ENCODE results near the gene PTPN4. TPM values are rescaled to one million over a fixed set of nuclear protein-coding genes. Genes with fewer than 3 reads are reported as not detected.

PTPN4 gene
- total and polyA plus RNA-seq, 7 donors, result 2.1 to 35.4 (median 17.3) TPM

DNA sequence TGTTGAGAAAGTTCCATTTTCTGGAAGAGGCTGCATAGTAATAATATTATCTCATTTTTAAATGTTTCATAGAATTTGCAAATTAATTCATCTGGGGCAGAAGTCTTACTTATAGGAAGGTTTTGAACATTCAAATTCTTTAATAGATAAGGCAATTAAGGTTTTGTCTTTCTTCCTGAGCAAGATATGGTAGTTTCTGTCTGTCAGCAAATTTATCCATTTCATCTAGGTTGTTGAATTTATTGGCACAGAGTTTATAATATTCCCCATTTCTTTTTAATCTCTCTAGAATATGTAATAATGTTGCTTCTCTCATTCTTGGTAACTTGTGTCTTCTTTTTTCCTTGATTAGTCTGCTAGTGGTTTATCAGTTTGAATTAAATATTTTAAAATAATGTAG, 163.0 kb downstream of the PTPN4 start:
- ATAC-seq (no peak), DNase-seq (no peak)
- TF ChIP-seq, protein P1, sequence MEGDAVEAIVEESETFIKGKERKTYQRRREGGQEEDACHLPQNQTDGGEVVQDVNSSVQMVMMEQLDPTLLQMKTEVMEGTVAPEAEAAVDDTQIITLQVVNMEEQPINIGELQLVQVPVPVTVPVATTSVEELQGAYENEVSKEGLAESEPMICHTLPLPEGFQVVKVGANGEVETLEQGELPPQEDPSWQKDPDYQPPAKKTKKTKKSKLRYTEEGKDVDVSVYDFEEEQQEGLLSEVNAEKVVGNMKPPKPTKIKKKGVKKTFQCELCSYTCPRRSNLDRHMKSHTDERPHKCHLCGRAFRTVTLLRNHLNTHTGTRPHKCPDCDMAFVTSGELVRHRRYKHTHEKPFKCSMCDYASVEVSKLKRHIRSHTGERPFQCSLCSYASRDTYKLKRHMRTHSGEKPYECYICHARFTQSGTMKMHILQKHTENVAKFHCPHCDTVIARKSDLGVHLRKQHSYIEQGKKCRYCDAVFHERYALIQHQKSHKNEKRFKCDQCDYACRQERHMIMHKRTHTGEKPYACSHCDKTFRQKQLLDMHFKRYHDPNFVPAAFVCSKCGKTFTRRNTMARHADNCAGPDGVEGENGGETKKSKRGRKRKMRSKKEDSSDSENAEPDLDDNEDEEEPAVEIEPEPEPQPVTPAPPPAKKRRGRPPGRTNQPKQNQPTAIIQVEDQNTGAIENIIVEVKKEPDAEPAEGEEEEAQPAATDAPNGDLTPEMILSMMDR (IDR thresholded peaks at IDR 0.05), result no peak
- Histone ChIP-seq H3K9me3 (no peaks in the 10 kb centered on the region), H3K4me1 (no peaks in the 10 kb centered on the region), H3K36me3 (ENCODE audit: insufficient read depth in 1 of 2, low read depth in 1 of 2) (no peaks in the 10 kb centered on the region), H3K27ac (no peak overlapping the region), H3K4me3 (no peak overlapping the region), H3K27me3 (ENCODE audit: insufficient read depth in 3 of 3, low read length in 2 of 3) (no peaks in the 10 kb centered on the region)
- intact Hi-C loops (cut with DNase I), result no loop called here

DNA sequence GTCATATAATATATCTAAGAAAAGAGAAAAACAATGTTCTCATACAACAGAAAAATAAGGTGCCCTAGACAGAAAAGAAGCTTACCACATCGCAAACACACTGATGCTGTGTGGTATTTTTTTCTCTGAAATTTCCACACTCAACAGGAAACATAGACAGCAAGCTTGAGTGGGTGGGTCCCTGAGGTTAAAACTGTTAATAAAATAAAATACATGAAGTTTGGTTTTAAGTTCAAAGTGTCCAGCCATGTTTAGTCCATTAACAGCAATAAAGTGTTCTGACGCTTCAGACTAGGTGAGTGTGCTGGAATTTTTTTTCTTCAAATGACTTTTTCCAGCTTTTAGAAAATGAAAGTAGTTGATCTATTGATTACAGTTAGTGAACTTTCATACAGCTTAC, 169.8 kb downstream of the PTPN4 start:
- no peak overlapping the region for H3K4me3 ChIP-seq
- no peak overlapping the region for H3K27ac ChIP-seq
- intact Hi-C loops (cut with DNase I), result no loop called here

DNA sequence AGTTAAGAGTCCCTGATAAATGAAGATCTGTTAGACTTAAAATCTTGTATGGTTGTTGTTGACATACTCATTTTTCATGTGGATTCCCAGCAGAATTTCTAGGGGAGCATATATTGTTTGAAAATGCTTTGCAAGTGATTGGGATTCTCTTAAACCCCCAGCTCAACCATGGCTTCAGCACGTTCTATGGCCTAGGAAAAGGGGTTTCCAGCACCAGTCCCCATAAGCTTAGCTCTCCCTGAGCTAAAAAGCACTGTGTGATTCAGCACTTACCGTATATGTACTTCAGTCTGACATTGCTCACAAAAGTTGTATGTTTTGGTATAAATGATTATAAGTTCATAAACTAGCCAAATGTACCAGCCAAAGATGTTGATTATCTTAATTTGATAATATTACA, 173.1 kb downstream of the PTPN4 start:
- Histone ChIP-seq H3K4me3 (no peak overlapping the region), H3K27me3 (ENCODE audit: insufficient read depth in 3 of 3, low read length in 2 of 3) (no peaks in the 10 kb centered on the region), H3K27ac (no peak overlapping the region), H3K4me1 (no peaks in the 10 kb centered on the region), H3K9me3 (no peaks in the 10 kb centered on the region), H3K36me3 (ENCODE audit: insufficient read depth in 1 of 2, low read depth in 1 of 2) (peaks cover 0 to 29% of the 10 kb centered on the region in 2 donors)
- ATAC-seq (no peak), DNase-seq (no peak)
- TF ChIP-seq, protein P1 (IDR thresholded peaks at IDR 0.05), result no peak
- WGBS, 3 donors, result 93 to 100% (median 94%) methylated on average over 2 of the region's 2 CpGs
- intact Hi-C loops (cut with DNase I), result no loop called here

More for the DNA sequence above, 169.8 kb downstream of the PTPN4 start:
- Histone ChIP-seq H3K36me3 (ENCODE audit: insufficient read depth in 1 of 2, low read depth in 1 of 2) (peaks cover 0 to 15% of the 10 kb centered on the region in 2 donors), H3K27me3 (ENCODE audit: insufficient read depth in 3 of 3, low read length in 2 of 3) (no peaks in the 10 kb centered on the region), H3K4me1 (no peaks in the 10 kb centered on the region), H3K9me3 (no peaks in the 10 kb centered on the region)
- TF ChIP-seq, protein P1 (IDR thresholded peaks at IDR 0.05), result no peak
- DNase-seq, result no peak
- no peak for ATAC-seq
- WGBS, 3 donors, result 82 to 86% (median 85%) methylated on average over 2 of the region's 2 CpGs

- ATAC-seq (no peak), DNase-seq (no peak)
- no peaks in the 10 kb centered on the region for H3K4me1 ChIP-seq
- no peak overlapping the region for H3K4me3 ChIP-seq
- intact Hi-C loops (cut with DNase I), result no loop called here
- no peaks in the 10 kb centered on the region for H3K9me3 ChIP-seq
- no peak overlapping the region for H3K27ac ChIP-seq
- TF ChIP-seq, protein P1 (IDR thresholded peaks at IDR 0.05), result no peak
- peaks cover 0 to 29% of the 10 kb centered on the region in 2 donors for H3K36me3 ChIP-seq (ENCODE audit: insufficient read depth in 1 of 2, low read depth in 1 of 2)
- H3K27me3 ChIP-seq (ENCODE audit: insufficient read depth in 3 of 3, low read length in 2 of 3), result no peaks in the 10 kb centered on the region
These were observed 174.6 kb downstream of the PTPN4 start for GRCh38 chr2:119934319-119934718.

GRCh38 chr2:119937680-119938079, 178.0 kb downstream of the PTPN4 start:
- no peak for ATAC-seq
- Histone ChIP-seq H3K27me3 (ENCODE audit: insufficient read depth in 3 of 3, low read length in 2 of 3) (no peaks in the 10 kb centered on the region), H3K27ac (no peak overlapping the region), H3K9me3 (no peaks in the 10 kb centered on the region), H3K36me3 (ENCODE audit: insufficient read depth in 1 of 2, low read depth in 1 of 2) (peaks cover 0 to 21% of the 10 kb centered on the region in 2 donors), H3K4me1 (peaks cover 20% of the 10 kb centered on the region), H3K4me3 (no peak overlapping the region)
- intact Hi-C loops (cut with DNase I), result loop anchor here in 1 of 2 donors (5.0 kb wide), 1 partner anchor 185 kb away; no protein-coding TSS in a partner anchor
- no peak for DNase-seq
- TF ChIP-seq, protein P1 (IDR thresholded peaks at IDR 0.05), result no peak
- WGBS, 3 donors, result 85 to 90% (median 89%) methylated on average over 2 of the region's 2 CpGs
